Measurements from ENCODE around the gene PRSS12. TPM values are rescaled to one million over a fixed set of nuclear protein-coding genes. Genes with fewer than 3 reads are reported as not detected.

PRSS12 gene
- total and polyA plus RNA-seq, 2 donors (not counting 3 experiments of a cell fraction or from before 2014, with no cell fraction given): 0.22 to 0.55 TPM

GRCh38 chr4:118290951-118291350, 61.9 kb downstream of the PRSS12 start:
- TF ChIP-seq, protein P1, sequence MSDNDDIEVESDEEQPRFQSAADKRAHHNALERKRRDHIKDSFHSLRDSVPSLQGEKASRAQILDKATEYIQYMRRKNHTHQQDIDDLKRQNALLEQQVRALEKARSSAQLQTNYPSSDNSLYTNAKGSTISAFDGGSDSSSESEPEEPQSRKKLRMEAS (IDR thresholded peaks at IDR 0.05; ENCODE audit: insufficient read depth, insufficient read length): no peak
- no peak for TF ChIP-seq MYC (IDR thresholded peaks at IDR 0.05; ENCODE audit: low read depth, low read length)
- TF ChIP-seq GATA2 (IDR thresholded peaks at IDR 0.05; ENCODE audit: insufficient read depth, insufficient read length, low read depth, low read length): no peak
- TF ChIP-seq FOS (IDR thresholded peaks at IDR 0.05; ENCODE audit: borderline replicate concordance, insufficient read depth, low read length): no peak
- TF ChIP-seq, protein P2, sequence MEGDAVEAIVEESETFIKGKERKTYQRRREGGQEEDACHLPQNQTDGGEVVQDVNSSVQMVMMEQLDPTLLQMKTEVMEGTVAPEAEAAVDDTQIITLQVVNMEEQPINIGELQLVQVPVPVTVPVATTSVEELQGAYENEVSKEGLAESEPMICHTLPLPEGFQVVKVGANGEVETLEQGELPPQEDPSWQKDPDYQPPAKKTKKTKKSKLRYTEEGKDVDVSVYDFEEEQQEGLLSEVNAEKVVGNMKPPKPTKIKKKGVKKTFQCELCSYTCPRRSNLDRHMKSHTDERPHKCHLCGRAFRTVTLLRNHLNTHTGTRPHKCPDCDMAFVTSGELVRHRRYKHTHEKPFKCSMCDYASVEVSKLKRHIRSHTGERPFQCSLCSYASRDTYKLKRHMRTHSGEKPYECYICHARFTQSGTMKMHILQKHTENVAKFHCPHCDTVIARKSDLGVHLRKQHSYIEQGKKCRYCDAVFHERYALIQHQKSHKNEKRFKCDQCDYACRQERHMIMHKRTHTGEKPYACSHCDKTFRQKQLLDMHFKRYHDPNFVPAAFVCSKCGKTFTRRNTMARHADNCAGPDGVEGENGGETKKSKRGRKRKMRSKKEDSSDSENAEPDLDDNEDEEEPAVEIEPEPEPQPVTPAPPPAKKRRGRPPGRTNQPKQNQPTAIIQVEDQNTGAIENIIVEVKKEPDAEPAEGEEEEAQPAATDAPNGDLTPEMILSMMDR (IDR thresholded peaks at IDR 0.05; ENCODE audit: extremely low read depth in 1 of 2, insufficient read depth in 1 of 2, low read depth in 1 of 2, low read length in 2 of 2): no peak
- no peak for TF ChIP-seq JUN (IDR thresholded peaks at IDR 0.05; ENCODE audit: borderline replicate concordance, insufficient read depth, insufficient read length, low read depth)
- TF ChIP-seq POLR2A (IDR thresholded peaks at IDR 0.05; ENCODE audit: low read depth, low read length): no peak
- no peak for TF ChIP-seq POLR2AphosphoS5 (IDR thresholded peaks at IDR 0.05; ENCODE audit: insufficient read depth, low read depth, low read length)
- TF ChIP-seq EZH2 (IDR thresholded peaks at IDR 0.05; ENCODE audit: borderline replicate concordance, low read depth, low read length, severe bottlenecking): no peak
- Histone ChIP-seq H2AFZ (ENCODE audit: low read depth, low read length) (no peak overlapping the region), H4K20me1 (replicated peaks; ENCODE audit: control insufficient read depth, extremely low read depth, insufficient read depth, low read length) (no peaks in the 10 kb centered on the region), H3K4me1 (ENCODE audit: control insufficient read depth, extremely low read depth, insufficient read depth, low read length) (no peaks in the 10 kb centered on the region), H3K9me3 (replicated peaks; ENCODE audit: control insufficient read depth, insufficient read depth, low read length) (no peaks in the 10 kb centered on the region), H3K79me2 (ENCODE audit: control insufficient read depth, insufficient read depth, low read length) (no peaks in the 10 kb centered on the region), H3K4me3 (replicated peaks in 1 of 3; ENCODE audit: insufficient read depth in 1 of 3, low read depth in 1 of 3, low read length in 3 of 3) (no peak overlapping the region), H3K4me2 (ENCODE audit: insufficient read depth, low read length) (no peak overlapping the region), H3K36me3 (ENCODE audit: control insufficient read depth in 2 of 2, extremely low read depth in 1 of 2, insufficient read depth in 2 of 2, low read length in 2 of 2) (no peaks in the 10 kb centered on the region), H3K27me3 (ENCODE audit: control insufficient read depth in 2 of 2, insufficient read depth in 2 of 2, low read length in 2 of 2) (no peaks in the 10 kb centered on the region), H3K27ac (ENCODE audit: insufficient read depth, low read depth, low read length) (no peak overlapping the region), H3K9ac (replicated peaks; ENCODE audit: extremely low read depth, insufficient read depth, low read length) (no peak overlapping the region), H3K9me1 (replicated peaks; ENCODE audit: control insufficient read depth, extremely low read depth, insufficient read depth, low read length) (no peaks in the 10 kb centered on the region)
- POLR2A ChIA-PET: no interaction called here
- DNase-seq (ENCODE audit: low read depth, low spot score): no peak
- FAIRE-seq: no peak
- no TSS peak for BruUV-seq (replicated peaks)
- CTCF ChIA-PET: no interaction called here
- dilution Hi-C loops (cut with MboI; ENCODE audit: extremely low pct_ligation_motif_present, low sequenced_read_pairs): no loop called here
- intact Hi-C loops (cut with micrococcal nuclease): no loop called here

Measured in endothelial cell of umbilical vein (primary cell).